H1 (cell line): Measurements from ENCODE around the gene TOP2A. TPM values are rescaled to one million over a fixed set of nuclear protein-coding genes. Genes with fewer than 3 reads are reported as not detected.

Experiments used
- CTCF ChIA-PET: fragments of 300-600 bp; sonication (Branson Sonifier 250); formaldehyde crosslinking; loops from one replicate; lab custom pipeline; 2021; ENCODE audit not compliant: partially characterized antibody; lab: Charles Lee
- POLR2A ChIA-PET: fragments of 300-600 bp; sonication (Branson Sonifier 250); formaldehyde crosslinking; loops from one replicate; lab custom pipeline; 2021; ENCODE audit warnings: inconsistent platforms; ENCODE audit not compliant: partially characterized antibody; lab: Charles Lee
- DNase-seq, 2 experiments: peaks; one replicate each; pipeline versions ENCODE4 v3.0.0 to v3.0.0-alpha.2; 2010 to 2022; ENCODE audit warnings: low spot score in 2 of 2, low read depth in 1 of 2, mixed read lengths in 1 of 2
- FAIRE-seq: peaks from 2 replicates; lab custom pipeline; 2011; peaks lifted over from hg19 to GRCh38; lab: Jason Lieb, UNC
- H2AFZ ChIP-seq: 2 replicates; pipeline ENCODE4 v1.8.1; 2012; ENCODE audit warnings: low read length, inconsistent platforms
- H2AK5ac ChIP-seq: 2 replicates; pipeline ENCODE4 v1.6.1; 2013; ENCODE audit warnings: low read depth, low read length
- H2BK120ac ChIP-seq: replicated peaks from 2 replicates; pipeline ENCODE3; 2013; ENCODE audit warnings: low read depth, low read length, inconsistent platforms
- H2BK12ac ChIP-seq: 2 replicates; pipeline ENCODE4 v1.6.1; 2013; ENCODE audit warnings: low read depth, low read length
- H2BK15ac ChIP-seq: 2 replicates; pipeline ENCODE4 v1.6.1; 2013; ENCODE audit warnings: low read length
- H2BK20ac ChIP-seq: 2 replicates; pipeline ENCODE4 v1.6.1; 2013; ENCODE audit warnings: low read length
- H2BK5ac ChIP-seq: 2 replicates; pipeline ENCODE4 v1.6.1; 2013; ENCODE audit warnings: low read depth, low read length
- H3K14ac ChIP-seq: 2 replicates; pipeline ENCODE4 v1.6.1; 2013; ENCODE audit warnings: inconsistent platforms; ENCODE audit not compliant: insufficient read length
- H3K18ac ChIP-seq: 2 replicates; pipeline ENCODE4 v1.6.1; 2013; ENCODE audit warnings: low read length; ENCODE audit errors: extremely low read depth
- H3K23ac ChIP-seq: 2 replicates; pipeline ENCODE4 v1.6.1; 2013; ENCODE audit warnings: inconsistent platforms; ENCODE audit not compliant: insufficient read length
- H3K23me2 ChIP-seq: 2 replicates; pipeline ENCODE4 v1.6.1; 2013; ENCODE audit warnings: low read depth, low read length
- H3K27ac ChIP-seq: 2 replicates; pipeline ENCODE4 v1.6.1; 2011; ENCODE audit warnings: low read depth, low read length, inconsistent platforms
- H3K27me3 ChIP-seq, 4 experiments: replicated peaks in 1 of 4; 1 replicate in 1 of 4; 2 replicates in 3 of 4; pipeline versions ENCODE4 v1.6.1 to v1.8.1; 2011 to 2013; ENCODE audit warnings: low read length in 3 of 4, mild to moderate bottlenecking in 3 of 4, inconsistent platforms in 2 of 4, mixed read lengths in 2 of 4, moderate library complexity in 1 of 4; ENCODE audit not compliant: control insufficient read depth in 3 of 4, insufficient read depth in 3 of 4; ENCODE audit errors: extremely low read depth in 1 of 4
- H3K36me3 ChIP-seq, 4 experiments: 2 replicates each; pipeline versions ENCODE4 v1.6.1 to v1.8.1; 2011 to 2013; ENCODE audit warnings: mild to moderate bottlenecking in 4 of 4, low read length in 3 of 4, moderate library complexity in 2 of 4, control low read depth in 1 of 4, inconsistent platforms in 1 of 4; ENCODE audit not compliant: insufficient read depth in 4 of 4, control insufficient read depth in 2 of 4
- H3K4ac ChIP-seq: replicated peaks from 2 replicates; pipeline ENCODE3; 2013; ENCODE audit warnings: low read length, low read depth, mixed read lengths, inconsistent platforms; ENCODE audit not compliant: insufficient read length
- H3K4me1 ChIP-seq, 4 experiments: replicated peaks in 1 of 4; 1 replicate in 1 of 4; 2 replicates in 3 of 4; pipeline versions ENCODE4 v1.6.1 to v1.8.1; 2011 to 2013; ENCODE audit warnings: low read length in 3 of 4, inconsistent platforms in 2 of 4, mixed read lengths in 1 of 4; ENCODE audit not compliant: insufficient read depth in 4 of 4, control insufficient read depth in 3 of 4
- H3K4me2 ChIP-seq, 2 experiments: 2 replicates each; pipeline versions ENCODE4 v1.6.1 to v1.8.1; 2011 to 2013; ENCODE audit warnings: low read depth in 2 of 2, low read length in 2 of 2, control low read depth in 1 of 2, inconsistent platforms in 1 of 2, mild to moderate bottlenecking in 1 of 2; ENCODE audit not compliant: insufficient read depth in 1 of 2
- H3K4me3 ChIP-seq, 4 experiments: fragments of 200-600, 300-600 bp in 1 of 4; sonication (generic), shearing (Covaris generic), sonication (Bioruptor Twin) in 1 of 4; 2 replicates each; pipeline versions ENCODE4 v1.5.1 to v1.8.1; 2011 to 2016; ENCODE audit warnings: low read length in 4 of 4, low read depth in 3 of 4, control low read depth in 2 of 4, inconsistent platforms in 2 of 4, mild to moderate bottlenecking in 2 of 4, mixed read lengths in 1 of 4, moderate library complexity in 1 of 4; ENCODE audit not compliant: insufficient read depth in 2 of 4; ENCODE audit errors: extremely low read depth in 1 of 4
- H3K56ac ChIP-seq: replicated peaks from 2 replicates; pipeline ENCODE3; 2013; ENCODE audit warnings: low read depth, mild to moderate bottlenecking, mixed read lengths, low read length, inconsistent platforms; ENCODE audit not compliant: insufficient read length
- H3K79me1 ChIP-seq: 2 replicates; pipeline ENCODE4 v1.6.1; 2013; ENCODE audit warnings: low read depth, low read length, control low read depth
- H3K79me2 ChIP-seq, 2 experiments: 2 replicates each; pipeline versions ENCODE4 v1.6.1 to v1.8.1; 2012 to 2013; ENCODE audit warnings: low read length in 2 of 2, mild to moderate bottlenecking in 2 of 2, inconsistent platforms in 1 of 2; ENCODE audit not compliant: insufficient read depth in 2 of 2, control insufficient read depth in 1 of 2
- H3K9ac ChIP-seq, 4 experiments: replicated peaks in 1 of 4; 1 replicate in 1 of 4; 2 replicates in 3 of 4; pipeline versions ENCODE4 v1.6.1 to v1.8.1; 2011 to 2013; ENCODE audit warnings: low read depth in 3 of 4, low read length in 3 of 4, control low read depth in 2 of 4, mild to moderate bottlenecking in 2 of 4, moderate library complexity in 2 of 4, inconsistent platforms in 1 of 4; ENCODE audit errors: extremely low read depth in 1 of 4
- H3K9me3 ChIP-seq, 2 experiments: 2 replicates each; pipeline versions ENCODE4 v1.6.1 to v1.8.1; 2012 to 2013; ENCODE audit warnings: mild to moderate bottlenecking in 2 of 2, moderate library complexity in 2 of 2, control low read depth in 1 of 2, inconsistent platforms in 1 of 2, low read depth in 1 of 2, low read length in 1 of 2, mixed read lengths in 1 of 2; ENCODE audit not compliant: insufficient read depth in 2 of 2
- H4K20me1 ChIP-seq, 2 experiments: replicated peaks in 1 of 2; 2 replicates each; pipeline versions ENCODE3 to v1.8.1; 2011 to 2013; ENCODE audit warnings: inconsistent platforms in 2 of 2, low read length in 2 of 2, mild to moderate bottlenecking in 1 of 2; ENCODE audit not compliant: insufficient read depth in 2 of 2, control insufficient read depth in 1 of 2
- H4K5ac ChIP-seq: 2 replicates; pipeline ENCODE4 v1.6.1; 2013; ENCODE audit warnings: low read length, low read depth, mixed read lengths, inconsistent platforms; ENCODE audit not compliant: insufficient read length
- H4K8ac ChIP-seq: 2 replicates; pipeline ENCODE4 v1.8.0; 2013; ENCODE audit warnings: mild to moderate bottlenecking, moderate library complexity, low read length, inconsistent platforms; ENCODE audit not compliant: insufficient read depth; ENCODE audit errors: extremely low read depth
- H4K91ac ChIP-seq: replicated peaks from 2 replicates; pipeline ENCODE3; 2013; ENCODE audit warnings: low read length, mixed read lengths, inconsistent platforms; ENCODE audit not compliant: insufficient read length
- EZH2 ChIP-seq: fragments of 200-600 bp; sonication (generic); IDR thresholded peaks from 2 replicates; pipeline ENCODE4 v1.7.1; 2012; ENCODE audit warnings: low read depth, mild to moderate bottlenecking, moderate library complexity, low read length, inconsistent platforms; ENCODE audit not compliant: severe bottlenecking
- HDAC2 ChIP-seq, 2 experiments: fragments of 300-600 bp in 1 of 2; sonication (generic) in 1 of 2; IDR thresholded peaks; 2 replicates each; pipeline ENCODE4 v1.6.1; 2011 to 2012; ENCODE audit warnings: low read depth in 2 of 2, low read length in 2 of 2, mild to moderate bottlenecking in 2 of 2, moderate library complexity in 2 of 2, borderline replicate concordance in 1 of 2, inconsistent platforms in 1 of 2
- KDM4A ChIP-seq: IDR thresholded peaks from one replicate; pipeline ENCODE4 v1.7.1; 2012; ENCODE audit warnings: low read depth, mild to moderate bottlenecking, moderate library complexity, low read length, inconsistent platforms; ENCODE audit not compliant: severe bottlenecking
- MAFK ChIP-seq: IDR thresholded peaks from 2 replicates; pipeline ENCODE4 v1.6.1; 2012; ENCODE audit warnings: low read depth, mild to moderate bottlenecking, improper control_type of control experiment, low read length
- PHF8 ChIP-seq: fragments of 200-600 bp; sonication (generic); conservative IDR thresholded peaks from 2 replicates; pipeline ENCODE4 v1.7.1; 2012; ENCODE audit warnings: low read depth, mild to moderate bottlenecking, inconsistent platforms, low read length, moderate library complexity
- POLR2A ChIP-seq, 2 experiments: IDR thresholded peaks; 1 replicate in 1 of 2; 2 replicates in 1 of 2; pipeline ENCODE4 v1.6.1; 2011; ENCODE audit warnings: low read depth in 2 of 2, low read length in 2 of 2, mild to moderate bottlenecking in 2 of 2; ENCODE audit errors: control extremely low read depth in 1 of 2
- SIN3A ChIP-seq, 2 experiments: IDR thresholded peaks in 1 of 2; conservative IDR thresholded peaks in 1 of 2; 2 replicates each; pipeline ENCODE4 v1.6.1; 2011 to 2012; ENCODE audit warnings: low read length in 2 of 2, improper control_type of control experiment in 1 of 2, low read depth in 1 of 2, mild to moderate bottlenecking in 1 of 2
- SP1 ChIP-seq: IDR thresholded peaks from 2 replicates; pipeline ENCODE4 v1.6.1; 2011; ENCODE audit warnings: low read depth, low read length
- WGBS, 2 experiments: shearing (Covaris generic) in 1 of 2; methylation state at CpG; one replicate each; pipeline versions ENCODE4 v1.1.6 to v1.1.7; 2013 to 2015; ENCODE audit warnings: low lambda C conversion rate in 2 of 2, mixed read lengths in 2 of 2, inconsistent platforms in 1 of 2, low coverage in 1 of 2, missing lambda C conversion rate in 1 of 2; ENCODE audit not compliant: insufficient replicate concordance in 2 of 2, insufficient coverage in 1 of 2, insufficient read length in 1 of 2; ENCODE audit errors: extremely low coverage in 1 of 2, missing lambda C conversion rate in 1 of 2; 5-methylcytosine and 5-hydroxymethylcytosine counted together
- polyA plus RNA-seq, 7 experiments: library from polyadenylated mRNA; depleted of rRNA in 3 of 7; stranded (reverse) in 5 of 7; unstranded in 2 of 7; fragments of >200 nt in 5 of 7; fragments of 200-250 nt in 2 of 7; gene quantifications; 1 replicate in 5 of 7; 2 replicates in 1 of 7; 4 replicates in 1 of 7; pipeline versions ENCODE4 v1.2.1 to v1.2.3, GENCODE V29; 2011 to 2013; ENCODE audit warnings: missing spikeins in 2 of 7, mixed read lengths in 2 of 7
- total RNA-seq: library from RNA; stranded (reverse); fragmentation: NEBNext Ultra II Directional; extraction: Animal tissue kit (Norgen Biotek cat#: 25700); gene quantifications from 2 replicates; pipeline ENCODE4 v1.2.1, GENCODE V29; 2021

Gene TOP2A
- total and polyA plus RNA-seq, 2 of the 8 experiments (the other 6 are each of a cell fraction or from before 2014, with no cell fraction given), result 83.1 to 291 TPM

GRCh38 chr17:40431231-40431602, 13.5 kb upstream of the TOP2A start:
- H3K4me2 ChIP-seq, result no peak overlapping the region
- no peak overlapping the region for H4K91ac ChIP-seq
- H3K4me3 ChIP-seq, result no peak overlapping the region
- H3K4me1 ChIP-seq, result peaks cover 0 to 3% (median 2%) of the 10 kb centered on the region in 4 experiments; a peak in 4 of 7 replicates
- no peaks in the 10 kb centered on the region; the same call in 1 of the 2 replicates for H3K23me2 ChIP-seq
- H2BK20ac ChIP-seq, result no peak overlapping the region
- no peak for FAIRE-seq
- no peaks in the 10 kb centered on the region for H3K79me2 ChIP-seq
- H3K36me3 ChIP-seq, result no peaks in the 10 kb centered on the region
- no peaks in the 10 kb centered on the region for H3K27me3 ChIP-seq
- H4K8ac ChIP-seq, result no peak overlapping the region; the same call in 1 of the 2 replicates
- no peak overlapping the region; the same call in 1 of the 2 replicates for H2BK12ac ChIP-seq
- H2BK15ac ChIP-seq, result no peak overlapping the region
- H4K20me1 ChIP-seq, result no peaks in the 10 kb centered on the region
- no peaks in the 10 kb centered on the region for H3K79me1 ChIP-seq
- H2BK120ac ChIP-seq, result no peak overlapping the region
- H3K27ac ChIP-seq, result no peak overlapping the region
- H3K23ac ChIP-seq, result no peak overlapping the region
- H3K56ac ChIP-seq, result no peak overlapping the region
- H3K18ac ChIP-seq, result no peak overlapping the region
- no peak for DNase-seq
- no peak overlapping the region for H2AFZ ChIP-seq
- H4K5ac ChIP-seq, result no peak overlapping the region
- H3K4ac ChIP-seq, result no peak overlapping the region
- CTCF ChIA-PET, result interaction anchor here (0.6 to 5.7 kb wide), 12 partner anchors 9 to 184 kb away, joined by 3 to 30 read pairs (median 5); partner anchors contain the start of gene TOP2A
- H3K14ac ChIP-seq, result no peak overlapping the region
- POLR2A ChIA-PET, result interaction anchor here (1.2 kb wide), 1 partner anchor 12 kb away, joined by 3 read pairs; no protein-coding TSS in a partner anchor
- WGBS, 2 experiments, result 100% methylated on average over 1 to 3 of the region's 3 CpGs
- no peak overlapping the region for H3K9ac ChIP-seq
- no peak for TF ChIP-seq SP1
- TF ChIP-seq POLR2A (IDR thresholded peaks at IDR 0.05; ENCODE audit: control extremely low read depth in 1 of 2, low read depth in 2 of 2, low read length in 2 of 2), result no peak
- TF ChIP-seq PHF8, result no peak
- no peak for TF ChIP-seq HDAC2 (IDR thresholded peaks at IDR 0.05; ENCODE audit: borderline replicate concordance in 1 of 2, low read depth in 2 of 2, low read length in 2 of 2)
- TF ChIP-seq KDM4A, result no peak
- no peak for TF ChIP-seq MAFK
- TF ChIP-seq SIN3A (conservative IDR thresholded peaks at IDR 0.05 in 1 of 2, IDR thresholded peaks at IDR 0.05 in 1 of 2; ENCODE audit: low read depth in 1 of 2, low read length in 2 of 2), result no peak
- no peak for TF ChIP-seq EZH2
- TF ChIP-seq, all 59 proteins: peak for 0
- H3K9me3 ChIP-seq, result no peaks in the 10 kb centered on the region
- H2AK5ac ChIP-seq, result no peak overlapping the region
- H2BK5ac ChIP-seq, result 0 out of 2 replicates have a peak overlapping the region, but pooled peaks have one; percentile 16
